Stimulated activated CD4-positive, alpha-beta T cell treated with anti-CD3 and anti-CD28 coated beads, Interleukin-4, amount 100 ng/mL, for 4 hours (primary cell): ENCODE data around the gene MSI2.

Source experiments
- DNase-seq, 2 experiments: peaks; one replicate each; pipeline ENCODE4 v3.0.0-alpha.2; 2020

The MSI2 gene

GRCh38 chr17:57567251-57567650 is 310.9 kb downstream of the MSI2 start:
- no peak for DNase-seq

DNA sequence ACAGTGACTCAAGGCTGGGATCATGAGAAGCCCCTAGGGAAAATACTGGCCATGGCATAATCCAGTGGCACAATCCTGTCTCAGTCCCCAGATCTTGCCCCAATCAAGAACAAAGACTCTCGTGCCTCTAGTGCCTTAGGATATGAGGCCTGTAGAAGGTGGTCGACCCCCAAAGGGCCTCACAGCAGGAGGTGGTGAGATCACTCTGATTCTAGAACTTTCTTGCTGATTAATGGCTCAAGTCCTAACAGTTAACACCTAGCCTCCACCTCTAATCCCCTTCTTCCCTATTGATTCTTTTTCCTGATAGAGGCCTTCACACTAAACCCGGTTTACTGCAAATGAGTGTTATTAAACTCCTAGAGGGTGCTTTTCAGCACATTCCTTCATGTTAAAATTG is 312.0 kb downstream of the MSI2 start:
- DNase-seq = no peak

- DNase-seq = no peak
Observed at GRCh38 chr17:57569021-57569420, 312.7 kb downstream of the MSI2 start.

DNA sequence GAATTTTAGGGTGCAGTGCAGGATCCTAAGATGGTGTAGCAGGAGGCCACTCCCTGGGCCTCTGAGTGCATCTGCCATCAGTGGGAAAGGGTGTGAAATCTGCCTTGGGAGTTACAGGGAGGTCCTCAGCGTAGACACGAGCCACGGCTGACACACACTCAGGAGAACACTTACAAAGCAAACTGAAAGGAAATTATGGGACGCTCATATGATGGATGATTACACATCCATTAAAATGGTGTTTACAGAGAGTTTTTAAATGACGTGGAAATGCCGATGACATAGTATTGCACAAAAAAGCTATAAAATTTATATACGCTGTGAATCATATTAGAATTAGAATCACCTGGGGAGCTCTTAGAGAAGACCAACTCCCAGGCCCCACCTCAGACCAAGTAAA is 313.5 kb downstream of the MSI2 start:
- no peak for DNase-seq

DNA sequence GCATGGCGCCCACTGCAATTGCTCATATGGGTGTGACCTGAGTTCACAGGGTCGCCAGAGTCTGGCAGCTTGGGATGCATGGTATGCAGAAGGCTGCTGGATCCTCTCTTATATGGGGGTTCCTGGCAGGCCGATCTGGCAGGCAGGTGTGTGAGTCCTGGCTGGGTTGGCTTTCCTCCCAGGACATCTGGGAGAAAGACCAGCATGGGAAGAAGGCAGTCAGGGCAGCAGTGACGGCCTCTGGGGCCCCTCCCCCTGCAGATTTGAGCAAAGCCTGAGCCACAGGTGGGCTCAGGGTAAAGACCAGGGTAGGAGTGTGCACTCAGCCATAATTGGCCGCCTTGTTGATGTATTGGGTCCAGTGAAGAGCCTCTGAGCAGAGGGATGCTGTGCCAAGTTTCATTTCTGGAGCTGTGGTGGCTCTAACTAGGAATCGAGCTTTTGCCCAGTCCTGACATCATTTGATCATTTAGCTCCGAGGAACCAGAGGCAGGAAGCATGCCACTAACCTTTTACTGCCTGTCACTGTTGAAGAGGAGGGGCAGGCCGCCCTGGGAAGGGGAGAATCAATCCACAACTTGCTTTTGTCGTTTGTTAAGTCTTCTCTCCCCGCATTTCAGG is 314.5 kb downstream of the MSI2 start:
- no peak for DNase-seq

- no peak for DNase-seq
Observed at GRCh38 chr17:57572062-57572461, 315.7 kb downstream of the MSI2 start.

GRCh38 chr17:57572600-57572999 is 316.3 kb downstream of the MSI2 start:
- DNase-seq = no peak

GRCh38 chr17:57574040-57574513 is 317.8 kb downstream of the MSI2 start:
- DNase-seq = no peak

GRCh38 chr17:57576744-57577143 is 320.4 kb downstream of the MSI2 start:
- DNase-seq = no peak

DNA sequence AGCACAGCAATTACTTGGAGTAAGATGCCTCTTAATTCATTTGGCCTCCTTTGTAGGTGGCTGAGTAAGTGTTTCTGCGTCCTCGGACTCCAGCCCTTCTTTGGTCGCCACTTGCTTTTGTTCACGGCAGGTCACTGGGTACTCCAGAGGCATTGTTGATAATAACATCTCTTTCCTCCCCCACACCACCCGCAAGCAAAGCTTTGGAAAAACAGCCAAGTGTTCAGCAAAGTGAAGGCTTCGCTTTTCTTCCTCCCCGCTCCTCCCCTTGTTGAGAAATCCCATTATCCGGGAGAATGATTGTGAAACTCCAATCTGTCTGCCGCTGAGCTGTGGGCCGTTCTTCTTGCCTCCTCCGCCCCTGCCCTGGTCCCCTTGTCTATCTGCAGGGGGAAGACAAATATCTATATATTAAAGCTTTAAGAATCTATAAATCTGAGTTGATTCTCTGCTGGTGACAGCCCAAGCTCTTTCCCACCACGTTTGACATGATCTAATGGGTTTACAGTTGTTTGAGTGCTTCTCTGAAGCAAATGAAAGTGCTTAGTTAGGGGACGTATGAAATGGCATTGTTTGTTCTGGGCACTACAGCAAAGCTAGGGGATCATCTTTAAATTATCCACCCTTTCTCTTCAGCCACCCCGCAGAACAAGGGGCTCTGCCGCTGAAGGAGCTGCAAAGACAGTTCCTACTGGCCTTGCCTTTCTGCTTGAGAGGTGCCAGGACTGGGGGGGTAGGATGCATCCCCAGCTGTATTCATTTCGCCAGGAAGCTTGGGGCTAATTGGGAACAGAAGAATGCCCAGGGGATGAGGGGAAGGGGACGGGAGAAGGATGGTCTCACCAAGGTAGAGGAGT is 321.7 kb downstream of the MSI2 start:
- DNase-seq = no peak

GRCh38 chr17:57578608-57579225 is 322.4 kb downstream of the MSI2 start:
- no peak for DNase-seq

DNA sequence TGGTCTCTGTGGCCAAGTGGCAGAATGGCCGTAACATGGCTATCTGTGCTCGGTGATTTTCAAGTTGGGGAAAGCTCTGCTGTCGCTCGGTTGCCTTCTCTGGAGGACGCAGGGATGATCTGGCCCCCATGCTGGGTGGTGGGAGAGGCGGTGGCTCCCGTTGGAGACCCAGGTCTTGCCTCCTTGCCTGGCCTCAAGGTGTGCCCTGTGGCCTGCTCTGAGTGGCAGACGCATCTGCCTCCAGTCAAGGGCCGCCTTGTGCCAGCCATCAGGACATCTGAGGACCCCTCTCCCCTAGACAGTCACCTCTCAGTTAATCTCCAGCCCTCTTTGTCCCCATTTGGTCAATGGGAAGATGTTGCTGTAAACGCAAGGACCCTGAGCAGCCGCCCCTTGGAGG is 322.9 kb downstream of the MSI2 start:
- no peak for DNase-seq

GRCh38 chr17:57580055-57580739 is 323.9 kb downstream of the MSI2 start:
- no peak for DNase-seq

GRCh38 chr17:57582881-57583756 is 326.8 kb downstream of the MSI2 start:
- DNase-seq = no peak

DNA sequence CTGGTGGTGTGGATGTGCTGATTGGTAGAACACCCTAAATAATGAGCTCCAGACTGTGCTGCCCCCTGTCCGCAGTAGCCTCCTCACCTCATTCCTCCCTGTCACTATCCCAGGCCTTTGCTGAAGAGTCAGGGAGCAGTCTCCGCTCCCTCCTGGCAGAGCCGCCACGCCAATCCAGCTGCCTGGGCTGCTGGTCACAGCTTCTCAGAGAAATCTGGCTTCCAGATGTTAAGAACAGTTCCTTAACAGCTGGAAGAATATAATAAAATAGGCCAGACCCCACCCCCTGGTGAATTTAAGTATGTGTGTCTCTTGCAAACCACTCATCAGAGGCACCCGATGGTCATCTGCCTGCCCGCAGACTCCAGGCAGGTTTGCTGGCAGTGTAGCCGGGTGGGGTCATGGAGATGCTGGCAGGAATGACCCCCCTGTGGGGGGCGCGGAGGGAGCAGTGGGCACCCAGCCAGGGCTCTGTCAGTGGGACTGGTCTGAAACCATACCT is 327.8 kb downstream of the MSI2 start:
- no peak for DNase-seq

DNA sequence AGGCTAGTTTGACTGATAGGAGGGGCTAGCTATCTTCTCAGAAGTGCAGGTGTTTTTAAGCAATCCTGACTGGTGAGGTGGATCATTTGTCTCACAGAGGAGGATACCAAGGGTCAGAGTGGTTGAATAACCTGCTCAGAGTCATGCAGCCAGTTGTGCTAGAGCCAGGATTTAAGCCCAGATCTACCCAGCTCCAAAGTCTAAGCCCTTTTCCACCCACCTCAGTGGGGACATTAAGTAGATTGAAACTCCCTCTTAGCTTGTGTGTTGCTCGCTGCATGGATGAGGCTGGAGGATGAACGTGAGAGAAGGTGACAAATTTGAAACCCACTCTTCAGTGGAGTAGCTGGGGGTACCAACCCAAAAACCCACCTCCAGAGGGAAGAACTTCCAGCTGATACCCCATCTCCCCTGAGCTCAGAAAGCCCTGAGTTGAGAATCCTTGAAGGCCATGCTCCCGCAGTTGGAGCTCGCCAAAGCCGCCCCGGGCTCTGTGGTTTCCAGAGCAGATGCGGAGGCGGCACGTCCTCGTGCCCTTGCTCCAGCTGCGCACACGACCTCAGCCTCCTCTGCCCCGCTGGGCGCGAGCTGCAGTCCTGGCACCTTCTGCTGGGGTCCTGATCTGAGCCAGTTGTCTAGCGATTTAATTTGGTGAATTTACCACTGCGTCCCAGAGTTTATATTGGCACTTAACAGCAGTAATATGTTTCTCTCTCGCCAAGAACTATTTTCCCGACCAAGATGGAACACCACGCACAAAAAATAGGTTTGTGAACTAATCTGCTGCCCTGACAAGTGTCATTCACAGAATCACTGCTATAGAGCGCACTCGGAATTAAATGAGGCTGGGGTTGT is 329.2 kb downstream of the MSI2 start:
- no peak for DNase-seq

GRCh38 chr17:57586196-57586740 is 329.9 kb downstream of the MSI2 start:
- no peak for DNase-seq

DNA sequence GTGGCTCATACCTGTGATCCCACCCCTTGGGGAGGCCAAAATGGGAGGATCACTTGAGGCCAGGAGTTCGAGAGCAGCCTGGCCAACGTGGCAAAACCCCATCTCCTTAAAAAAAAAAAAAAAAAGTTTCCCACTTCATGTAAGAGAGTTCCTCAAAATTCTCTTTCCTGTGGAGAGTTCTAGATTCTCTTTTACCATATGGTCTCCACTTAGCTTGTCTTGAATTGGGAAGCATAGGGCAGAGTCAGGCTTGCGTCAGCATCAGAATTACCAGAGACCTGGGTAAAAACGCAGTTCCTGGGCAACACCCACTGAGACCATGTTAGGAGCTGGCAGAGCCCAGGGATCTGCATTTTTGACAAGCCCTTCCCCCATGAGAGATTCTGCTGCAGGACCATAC is 330.4 kb downstream of the MSI2 start:
- DNase-seq = no peak

- DNase-seq = no peak
Observed at GRCh38 chr17:57587193-57587969, 331.1 kb downstream of the MSI2 start.

DNA sequence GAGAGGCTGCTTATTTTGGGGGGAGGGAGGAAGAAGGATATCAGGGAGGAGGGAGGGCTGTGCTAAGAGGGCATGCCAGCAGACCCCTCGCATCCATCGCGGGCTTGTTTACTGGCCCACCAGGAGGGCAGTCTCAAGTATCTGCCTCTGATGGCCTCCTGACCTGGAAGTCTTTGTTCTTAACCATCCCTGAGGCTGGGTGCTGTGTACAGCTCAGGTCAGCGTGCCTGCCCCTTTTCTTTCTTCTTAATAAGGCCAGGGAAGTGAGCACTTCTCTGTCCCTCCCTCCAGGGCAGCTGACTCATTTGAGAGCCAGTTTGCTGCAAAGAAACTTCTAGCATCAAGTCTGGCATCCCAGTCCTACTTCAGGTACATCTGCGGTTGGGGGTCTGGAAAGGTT is 331.8 kb downstream of the MSI2 start:
- DNase-seq = no peak
